ENCODE results near the gene FAM114A2.

The FAM114A2 gene

DNA sequence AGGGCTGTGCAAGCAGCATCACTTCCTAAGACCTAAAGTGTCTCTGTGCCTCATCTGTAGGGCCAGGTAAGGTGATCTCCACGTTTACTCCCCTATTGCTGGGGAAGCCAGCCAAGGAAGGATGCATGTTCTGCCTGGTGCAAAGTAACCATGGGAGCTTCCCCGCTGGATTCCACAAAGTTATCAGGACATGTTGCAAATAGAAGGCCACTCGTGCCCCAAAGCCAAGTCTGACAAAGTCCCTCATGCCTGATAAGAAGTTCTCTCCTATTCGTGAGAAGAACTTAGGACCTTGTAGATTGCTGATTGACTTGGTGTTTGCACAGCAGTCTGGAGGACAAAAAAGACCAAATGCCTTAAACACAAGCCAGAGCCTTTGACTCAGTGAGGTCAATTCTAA lies 81.5 kb downstream of the FAM114A2 start:
- H3K27me3 ChIP-seq (ENCODE audit: insufficient read depth, low read length) = no peaks in the 10 kb centered on the region; the same call in 1 of the 2 replicates
- no peaks in the 10 kb centered on the region for H3K9me2 ChIP-seq (ENCODE audit: low read depth, low read length)
- no peaks in the 10 kb centered on the region for H3K79me2 ChIP-seq (ENCODE audit: insufficient read depth, low read length)
- no peaks in the 10 kb centered on the region for H3K36me3 ChIP-seq (ENCODE audit: insufficient read depth, low read length)
- TF ChIP-seq, protein P1, sequence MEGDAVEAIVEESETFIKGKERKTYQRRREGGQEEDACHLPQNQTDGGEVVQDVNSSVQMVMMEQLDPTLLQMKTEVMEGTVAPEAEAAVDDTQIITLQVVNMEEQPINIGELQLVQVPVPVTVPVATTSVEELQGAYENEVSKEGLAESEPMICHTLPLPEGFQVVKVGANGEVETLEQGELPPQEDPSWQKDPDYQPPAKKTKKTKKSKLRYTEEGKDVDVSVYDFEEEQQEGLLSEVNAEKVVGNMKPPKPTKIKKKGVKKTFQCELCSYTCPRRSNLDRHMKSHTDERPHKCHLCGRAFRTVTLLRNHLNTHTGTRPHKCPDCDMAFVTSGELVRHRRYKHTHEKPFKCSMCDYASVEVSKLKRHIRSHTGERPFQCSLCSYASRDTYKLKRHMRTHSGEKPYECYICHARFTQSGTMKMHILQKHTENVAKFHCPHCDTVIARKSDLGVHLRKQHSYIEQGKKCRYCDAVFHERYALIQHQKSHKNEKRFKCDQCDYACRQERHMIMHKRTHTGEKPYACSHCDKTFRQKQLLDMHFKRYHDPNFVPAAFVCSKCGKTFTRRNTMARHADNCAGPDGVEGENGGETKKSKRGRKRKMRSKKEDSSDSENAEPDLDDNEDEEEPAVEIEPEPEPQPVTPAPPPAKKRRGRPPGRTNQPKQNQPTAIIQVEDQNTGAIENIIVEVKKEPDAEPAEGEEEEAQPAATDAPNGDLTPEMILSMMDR (IDR thresholded peaks at IDR 0.05; ENCODE audit: low read length) = no peak
- TF ChIP-seq EZH2 (IDR thresholded peaks at IDR 0.05; ENCODE audit: borderline replicate concordance, low read length) = no peak
- H3K27ac ChIP-seq (ENCODE audit: low read depth, low read length, poor library complexity, severe bottlenecking) = no peak overlapping the region
- no peaks in the 10 kb centered on the region for H3F3A ChIP-seq (ENCODE audit: insufficient read depth, low read length)
- H2AFZ ChIP-seq (ENCODE audit: low read length) = no peak overlapping the region
- no peak overlapping the region for H3K4me2 ChIP-seq (ENCODE audit: low read length)
- no peak overlapping the region for H3K9ac ChIP-seq (ENCODE audit: low read length)
- no peaks in the 10 kb centered on the region for H3K4me1 ChIP-seq (ENCODE audit: insufficient read depth, low read length, severe bottlenecking)
- no peaks in the 10 kb centered on the region for H4K20me1 ChIP-seq (ENCODE audit: insufficient read depth, low read length)
- H3K4me3 ChIP-seq (ENCODE audit: low read depth, low read length, poor library complexity, severe bottlenecking) = no peak overlapping the region
- no peaks in the 10 kb centered on the region for H3K9me3 ChIP-seq (ENCODE audit: low read length)

DNA sequence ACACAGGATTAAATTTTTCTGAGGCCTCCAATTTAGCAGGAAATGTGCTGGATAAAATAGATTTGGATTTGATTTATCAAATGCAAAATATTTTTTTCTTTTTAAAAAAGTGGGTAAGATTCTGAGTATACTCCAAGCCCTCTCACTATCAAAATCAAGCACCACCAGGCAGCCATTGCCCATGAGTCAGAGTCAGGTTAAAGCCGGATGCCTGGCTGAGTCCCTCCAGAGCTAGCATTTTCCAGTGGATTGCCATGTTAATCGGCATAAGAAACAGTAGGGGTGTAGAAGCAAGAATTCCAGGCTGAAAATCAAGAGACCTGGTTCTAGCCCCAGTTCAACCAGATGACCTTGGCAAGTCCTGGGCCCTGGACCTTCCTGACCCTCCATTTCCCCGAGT lies 85.3 kb downstream of the FAM114A2 start:
- H3K4me2 ChIP-seq (ENCODE audit: low read length) = no peak overlapping the region
- H3K4me3 ChIP-seq (ENCODE audit: low read depth, low read length, poor library complexity, severe bottlenecking) = no peak overlapping the region
- no peak overlapping the region for H3K9ac ChIP-seq (ENCODE audit: low read length)
- no peak overlapping the region for H2AFZ ChIP-seq (ENCODE audit: low read length)
- H3K79me2 ChIP-seq (ENCODE audit: insufficient read depth, low read length) = no peaks in the 10 kb centered on the region
- TF ChIP-seq, protein P1 (IDR thresholded peaks at IDR 0.05; ENCODE audit: low read length) = no peak
- no peak for TF ChIP-seq EZH2 (IDR thresholded peaks at IDR 0.05; ENCODE audit: borderline replicate concordance, low read length)
- H3K27me3 ChIP-seq (ENCODE audit: insufficient read depth, low read length) = no peaks in the 10 kb centered on the region
- no peaks in the 10 kb centered on the region for H3K9me2 ChIP-seq (ENCODE audit: low read depth, low read length)
- H4K20me1 ChIP-seq (ENCODE audit: insufficient read depth, low read length) = no peaks in the 10 kb centered on the region
- H3K27ac ChIP-seq (ENCODE audit: low read depth, low read length, poor library complexity, severe bottlenecking) = no peak overlapping the region
- H3K36me3 ChIP-seq (ENCODE audit: insufficient read depth, low read length) = no peaks in the 10 kb centered on the region
- H3K9me3 ChIP-seq (ENCODE audit: low read length) = no peaks in the 10 kb centered on the region
- H3F3A ChIP-seq (ENCODE audit: insufficient read depth, low read length) = no peaks in the 10 kb centered on the region
- H3K4me1 ChIP-seq (ENCODE audit: insufficient read depth, low read length, severe bottlenecking) = no peaks in the 10 kb centered on the region

DNA sequence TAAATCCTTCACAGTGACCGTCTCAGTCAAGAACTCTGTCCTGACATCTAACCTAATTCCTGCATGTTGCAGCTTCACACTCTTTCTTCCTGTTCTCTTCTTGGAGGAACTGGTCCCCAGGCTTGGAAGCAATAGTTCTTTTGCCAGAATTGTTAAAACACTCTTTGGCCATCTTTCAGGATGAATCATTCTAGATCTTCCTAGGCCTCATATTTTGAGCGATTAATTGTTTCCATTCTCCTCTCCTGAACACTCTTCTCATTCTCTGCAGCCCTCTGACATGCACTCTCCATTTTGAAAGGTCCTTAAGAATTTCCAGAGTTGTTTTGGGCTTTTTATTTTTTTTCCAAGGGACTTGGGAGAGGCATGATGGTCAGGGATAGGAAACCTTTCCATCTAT lies 85.8 kb downstream of the FAM114A2 start:
- no peak overlapping the region for H2AFZ ChIP-seq (ENCODE audit: low read length)
- no peaks in the 10 kb centered on the region for H3K79me2 ChIP-seq (ENCODE audit: insufficient read depth, low read length)
- no peaks in the 10 kb centered on the region for H3K27me3 ChIP-seq (ENCODE audit: insufficient read depth, low read length)
- H3K9me3 ChIP-seq (ENCODE audit: low read length) = no peaks in the 10 kb centered on the region
- H3K4me2 ChIP-seq (ENCODE audit: low read length) = no peak overlapping the region
- no peak overlapping the region for H3K4me3 ChIP-seq (ENCODE audit: low read depth, low read length, poor library complexity, severe bottlenecking)
- no peaks in the 10 kb centered on the region for H3K4me1 ChIP-seq (ENCODE audit: insufficient read depth, low read length, severe bottlenecking)
- no peaks in the 10 kb centered on the region for H3F3A ChIP-seq (ENCODE audit: insufficient read depth, low read length)
- TF ChIP-seq, protein P1 (IDR thresholded peaks at IDR 0.05; ENCODE audit: low read length) = no peak
- no peak for TF ChIP-seq EZH2 (IDR thresholded peaks at IDR 0.05; ENCODE audit: borderline replicate concordance, low read length)
- H3K9ac ChIP-seq (ENCODE audit: low read length) = no peak overlapping the region
- H4K20me1 ChIP-seq (ENCODE audit: insufficient read depth, low read length) = no peaks in the 10 kb centered on the region
- no peaks in the 10 kb centered on the region for H3K9me2 ChIP-seq (ENCODE audit: low read depth, low read length)
- no peak overlapping the region for H3K27ac ChIP-seq (ENCODE audit: low read depth, low read length, poor library complexity, severe bottlenecking)
- no peaks in the 10 kb centered on the region for H3K36me3 ChIP-seq (ENCODE audit: insufficient read depth, low read length)

All from OCI-LY1 (cell line).